GM12875 (cell line): ENCODE measurements around the gene DNHD1.

Source experiments
- H3K4me3 ChIP-seq: one replicate; pipeline ENCODE4 v1.5.1; 2011; ENCODE audit warnings: low read depth, low read length, control low read depth
- CTCF ChIP-seq: IDR thresholded peaks from 2 replicates; pipeline ENCODE4 v1.5.1; 2011; ENCODE audit warnings: low read depth, mild to moderate bottlenecking, control low read depth, inconsistent platforms, low read length, moderate library complexity, borderline replicate concordance; ENCODE audit not compliant: insufficient read depth

The DNHD1 gene

GRCh38 chr11:6530848-6531247 lies 33.8 kb downstream of the DNHD1 start:
- no peak for TF ChIP-seq CTCF

DNA sequence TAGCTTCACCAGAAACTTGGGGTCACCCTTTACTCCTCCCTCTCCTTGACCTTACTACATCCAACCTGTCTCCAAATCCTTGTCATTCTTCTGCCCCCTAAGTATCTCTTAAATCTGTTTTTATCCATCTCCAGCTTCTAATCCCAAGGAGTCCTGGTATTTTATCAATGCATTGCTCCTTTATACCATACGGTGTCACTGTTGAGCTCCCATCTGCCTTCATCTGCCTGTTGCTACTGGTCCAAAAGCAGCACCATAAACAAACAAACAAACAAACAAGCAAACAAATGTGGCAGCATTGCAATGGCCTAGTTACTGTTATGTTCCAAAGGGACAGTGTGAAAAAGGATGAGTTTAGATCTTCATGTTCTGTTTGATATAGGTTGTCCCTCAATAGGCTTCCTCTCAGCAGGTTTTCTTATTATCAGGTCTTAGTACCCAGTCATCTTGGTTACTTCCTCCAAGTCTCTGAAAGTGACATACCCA lies 34.2 kb downstream of the DNHD1 start:
- peak; percentile 67; the same call in 1 of the 2 replicates for TF ChIP-seq CTCF
- H3K4me3 ChIP-seq = no peak overlapping the region

More at GRCh38 chr11:6530848-6531247, 33.8 kb downstream of the DNHD1 start:
- H3K4me3 ChIP-seq = no peak overlapping the region

GRCh38 chr11:6538456-6538855 lies 41.4 kb downstream of the DNHD1 start:
- TF ChIP-seq CTCF = no peak

DNA sequence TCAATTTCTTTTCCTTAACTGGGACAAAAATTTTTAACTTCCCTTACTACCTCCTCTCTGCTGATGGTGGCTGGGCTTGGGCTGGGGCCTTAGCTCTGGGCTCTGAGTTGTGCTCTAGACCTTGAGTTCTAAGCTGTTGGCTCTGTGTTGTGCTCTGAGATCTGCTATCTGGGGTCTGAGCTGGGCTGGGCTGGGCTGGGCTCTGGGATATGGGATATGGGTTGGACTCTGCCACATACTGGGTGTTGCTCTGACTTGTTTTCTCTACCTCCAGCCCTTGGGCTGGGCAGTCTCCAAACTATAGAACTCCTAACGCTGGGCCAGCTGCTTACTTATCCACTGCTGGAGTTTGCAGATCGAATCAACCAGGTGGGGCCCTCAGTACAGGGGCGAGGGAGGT lies 41.9 kb downstream of the DNHD1 start:
- no peak for TF ChIP-seq CTCF

More at GRCh38 chr11:6538456-6538855, 41.4 kb downstream of the DNHD1 start:
- H3K4me3 ChIP-seq = no peak overlapping the region

GRCh38 chr11:6539748-6540268 lies 42.7 kb downstream of the DNHD1 start:
- H3K4me3 ChIP-seq = no peak overlapping the region
- TF ChIP-seq CTCF = no peak

More for the DNA sequence above, 41.9 kb downstream of the DNHD1 start:
- no peak overlapping the region for H3K4me3 ChIP-seq

DNA sequence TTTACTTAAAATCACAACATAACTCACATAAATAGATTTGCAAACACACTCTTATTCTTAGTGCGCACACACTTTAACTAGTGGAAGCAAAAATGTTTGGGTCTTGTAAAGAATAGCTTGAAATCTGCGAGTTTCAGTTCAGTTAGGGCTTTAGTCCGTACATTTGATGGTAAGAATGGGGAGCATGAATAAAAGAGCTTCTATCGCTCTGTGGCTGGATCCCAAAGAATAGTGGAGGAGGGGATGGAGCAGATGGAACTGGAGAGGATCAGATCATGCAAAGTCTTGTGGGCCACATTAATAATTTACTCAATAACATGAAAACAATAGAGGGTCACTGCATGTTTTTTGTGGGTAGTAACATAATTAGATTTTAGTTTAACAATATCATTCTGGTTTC lies 44.3 kb downstream of the DNHD1 start:
- no peak overlapping the region for H3K4me3 ChIP-seq
- no peak for TF ChIP-seq CTCF

DNA sequence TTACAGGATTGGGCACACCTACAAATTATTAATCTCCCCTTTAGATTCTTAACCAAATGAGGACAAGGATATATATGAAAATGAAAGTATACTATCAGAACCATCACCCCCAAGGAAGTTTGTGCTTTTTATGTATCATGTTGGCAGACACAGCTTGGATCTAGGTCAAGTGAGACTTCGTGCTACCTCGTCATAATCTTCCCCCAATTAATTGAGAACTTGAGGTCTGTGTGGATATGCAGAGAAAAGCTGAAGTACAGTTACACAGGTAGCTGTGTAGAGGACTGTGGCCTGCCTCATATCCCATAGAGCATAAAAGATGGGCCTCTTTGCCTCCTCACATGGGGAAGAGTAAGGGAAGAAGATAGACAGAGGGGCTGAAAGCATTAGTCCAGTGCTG lies 45.6 kb downstream of the DNHD1 start:
- TF ChIP-seq CTCF = no peak
- H3K4me3 ChIP-seq = no peak overlapping the region
